ENCODE measurements around the gene TGFBR2.

DNA sequence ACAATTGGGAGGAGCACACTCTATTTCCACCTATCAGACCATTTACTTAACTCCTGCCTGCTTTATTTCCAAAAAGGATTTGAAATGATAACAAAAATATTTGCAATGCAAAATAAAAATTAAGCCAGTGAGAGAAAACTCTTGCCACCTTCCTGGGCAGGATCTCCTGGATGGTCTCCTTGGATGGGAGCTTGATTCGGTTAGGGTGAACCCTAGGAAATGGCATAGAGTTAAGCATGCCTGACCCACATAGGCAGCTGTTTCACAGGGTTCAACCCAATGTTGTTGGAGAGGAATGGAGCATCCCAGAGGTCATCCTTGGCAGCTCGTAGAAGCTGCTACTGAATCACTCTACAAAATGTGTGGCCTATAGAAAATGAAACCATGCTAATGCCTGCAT lies 83.8 kb downstream of the TGFBR2 start:
- TF ChIP-seq TAF1 (IDR thresholded peaks at IDR 0.05; ENCODE audit: low read depth) (no peak), CEBPB (IDR thresholded peaks at IDR 0.05) (no peak), TCF12 (IDR thresholded peaks at IDR 0.05; ENCODE audit: low read depth) (no peak), YY1 (IDR thresholded peaks at IDR 0.05; ENCODE audit: low read depth) (no peak), CREB1 (IDR thresholded peaks at IDR 0.05; ENCODE audit: low read depth) (no peak)
- TF ChIP-seq, protein P1, sequence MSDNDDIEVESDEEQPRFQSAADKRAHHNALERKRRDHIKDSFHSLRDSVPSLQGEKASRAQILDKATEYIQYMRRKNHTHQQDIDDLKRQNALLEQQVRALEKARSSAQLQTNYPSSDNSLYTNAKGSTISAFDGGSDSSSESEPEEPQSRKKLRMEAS (IDR thresholded peaks at IDR 0.05): no peak
